Loucy (cell line): ENCODE data around the gene CENPC.
"Not testable (repeated sequence)": the region's sequence is repeated elsewhere in the genome, so short reads cannot be mapped to it uniquely, and the experiment has no call there.

ENCODE experiments used
- H2AFZ ChIP-seq: fragments of 200-600 bp; sonication (generic); 2 replicates; pipeline ENCODE4 v1.6.0; 2016; ENCODE audit warnings: antibody characterized with exemption, mild to moderate bottlenecking, low read length, moderate library complexity
- H3F3A ChIP-seq: fragments of 200-600 bp; 2 replicates; pipeline ENCODE4 v1.6.0; 2016; ENCODE audit warnings: antibody characterized with exemption, low read depth, mild to moderate bottlenecking
- H3K27me3 ChIP-seq: fragments of 200-600 bp; sonication (generic); 2 replicates; pipeline ENCODE4 v1.6.1; 2014; ENCODE audit warnings: low read length, mild to moderate bottlenecking; ENCODE audit not compliant: insufficient read depth, poor library complexity, severe bottlenecking
- H3K36me3 ChIP-seq: fragments of 200-600 bp; sonication (generic); 2 replicates; pipeline ENCODE4 v1.6.1; 2016; ENCODE audit warnings: low read length; ENCODE audit not compliant: insufficient read depth
- H3K4me1 ChIP-seq: fragments of 200-600 bp; sonication (generic); 2 replicates; pipeline ENCODE4 v1.5.1; 2014; ENCODE audit warnings: low read length, mild to moderate bottlenecking; ENCODE audit not compliant: insufficient read depth, poor library complexity, severe bottlenecking
- H3K4me2 ChIP-seq: fragments of 200-600 bp; sonication (generic); 2 replicates; pipeline ENCODE4 v1.6.0; 2014; ENCODE audit warnings: antibody characterized with exemption, low read length, low read depth, mild to moderate bottlenecking; ENCODE audit not compliant: poor library complexity, severe bottlenecking
- H3K4me3 ChIP-seq: fragments of 200-600 bp; sonication (generic); 2 replicates; pipeline ENCODE4 v1.5.1; 2014; ENCODE audit warnings: low read length, mild to moderate bottlenecking, mixed read lengths; ENCODE audit not compliant: poor library complexity, severe bottlenecking
- H3K79me2 ChIP-seq: fragments of 200-600 bp; sonication (generic); 2 replicates; pipeline ENCODE4 v1.6.1; 2014; ENCODE audit warnings: low read length; ENCODE audit not compliant: insufficient read depth
- H3K9ac ChIP-seq: fragments of 200-600 bp; sonication (generic); 2 replicates; pipeline ENCODE4 v1.6.0; 2014; ENCODE audit warnings: mild to moderate bottlenecking, low read depth, low read length, moderate library complexity; ENCODE audit not compliant: poor library complexity, severe bottlenecking
- H3K9me2 ChIP-seq: fragments of 200-600 bp; sonication (generic); replicated peaks from 2 replicates; pipeline ENCODE4 v1.6.1; 2016; ENCODE audit warnings: low read depth, low read length, mixed read lengths
- H3K9me3 ChIP-seq: fragments of 200-600 bp; sonication (generic); 2 replicates; pipeline ENCODE4 v1.6.1; 2014; ENCODE audit warnings: mild to moderate bottlenecking, antibody characterized with exemption, low read length, low read depth; ENCODE audit not compliant: insufficient read depth
- H4K20me1 ChIP-seq: fragments of 200-600 bp; sonication (generic); 2 replicates; pipeline ENCODE4 v1.6.0; 2014; ENCODE audit warnings: antibody characterized with exemption, low read length, mild to moderate bottlenecking; ENCODE audit not compliant: insufficient read depth, poor library complexity, severe bottlenecking
- CTCF ChIP-seq: fragments of 200-600 bp; sonication (generic); conservative IDR thresholded peaks from 2 replicates; pipeline ENCODE4 v1.5.1; 2014; ENCODE audit warnings: mild to moderate bottlenecking, antibody characterized with exemption, low read length
- EZH2phosphoT487 ChIP-seq: fragments of 200-600 bp; IDR thresholded peaks from 2 replicates; pipeline ENCODE4 v1.6.1; 2018; ENCODE audit warnings: antibody characterized with exemption, mild to moderate bottlenecking, moderate library complexity, borderline replicate concordance

CENPC gene

GRCh38 chr4:67555447-67555846 lies 10.1 kb upstream of the CENPC start:
- Histone ChIP-seq H2AFZ (no peak overlapping the region; the same call in 1 of the 2 replicates), H4K20me1 (no peaks in the 10 kb centered on the region), H3K9ac (no peak overlapping the region), H3K4me2 (no peak overlapping the region), H3K4me3 (no peak overlapping the region), H3K79me2 (no peaks in the 10 kb centered on the region), H3K27me3 (no peaks in the 10 kb centered on the region), H3K36me3 (no peaks in the 10 kb centered on the region), H3K9me3 (no peaks in the 10 kb centered on the region), H3F3A (no peaks in the 10 kb centered on the region), H3K4me1 (peaks cover 49% of the 10 kb centered on the region), H3K9me2 (no peaks in the 10 kb centered on the region)
- TF ChIP-seq CTCF (no peak), EZH2phosphoT487 (no peak)

GRCh38 chr4:67554096-67554495 lies 8.8 kb upstream of the CENPC start:
- Histone ChIP-seq H3K9me2 (no peaks in the 10 kb centered on the region), H3K79me2 (no peaks in the 10 kb centered on the region), H3K4me2 (no peak overlapping the region), H3K4me1 (peaks cover 38% of the 10 kb centered on the region), H2AFZ (no peak overlapping the region), H3K4me3 (no peak overlapping the region), H3K9me3 (no peaks in the 10 kb centered on the region), H3K27me3 (no peaks in the 10 kb centered on the region), H3K9ac (no peak overlapping the region), H3F3A (no peaks in the 10 kb centered on the region), H3K36me3 (no peaks in the 10 kb centered on the region), H4K20me1 (no peaks in the 10 kb centered on the region)
- TF ChIP-seq EZH2phosphoT487, result no peak
- no peak for TF ChIP-seq CTCF

GRCh38 chr4:67552146-67552792 lies 7.0 kb upstream of the CENPC start:
- Histone ChIP-seq H2AFZ (peak overlapping the region; percentile 70), H3K4me1 (peaks cover 22% of the 10 kb centered on the region)
- not testable (repeated sequence) for H3K27me3 ChIP-seq, H3K4me2 ChIP-seq, H3K79me2 ChIP-seq, H3K36me3 ChIP-seq, H3F3A ChIP-seq, H4K20me1 ChIP-seq, H3K9me3 ChIP-seq, H3K4me3 ChIP-seq, H3K9me2 ChIP-seq, H3K9ac ChIP-seq

- Histone ChIP-seq H3K9me2 (no peaks in the 10 kb centered on the region), H3K4me3 (no peak overlapping the region), H4K20me1 (no peaks in the 10 kb centered on the region), H3K9me3 (no peaks in the 10 kb centered on the region), H3K4me1 (peaks cover 27% of the 10 kb centered on the region), H2AFZ (no peak overlapping the region), H3K9ac (no peak overlapping the region), H3K36me3 (no peaks in the 10 kb centered on the region), H3F3A (peaks cover 2% of the 10 kb centered on the region; the same call in 1 of the 2 replicates), H3K27me3 (no peaks in the 10 kb centered on the region), H3K4me2 (no peak overlapping the region), H3K79me2 (no peaks in the 10 kb centered on the region)
- TF ChIP-seq CTCF, result no peak
- TF ChIP-seq EZH2phosphoT487, result no peak
Observed at GRCh38 chr4:67550857-67551256, 5.6 kb upstream of the CENPC start.
